Endothelial cell of umbilical vein (primary cell): ENCODE measurements around the gene AUTS2. TPM values are rescaled to one million over a fixed set of nuclear protein-coding genes. Genes with fewer than 3 reads are reported as not detected.

Experiments used
- BruUV-seq: library from RNA; stranded (reverse); fragments of 400-500 nt; replicated peaks from 2 replicates; lab custom pipeline; 2021; lab: Mats Ljungman, UMichigan
- CTCF ChIA-PET: fragments of 300-600, 350-600 bp; sonication (Branson Sonifier 250); formaldehyde crosslinking; loops from one replicate; lab custom pipeline; 2021; ENCODE audit warnings: antibody characterized with exemption, inconsistent platforms; lab: Charles Lee
- POLR2A ChIA-PET: fragments of 300-600, 350-600 bp; sonication (Branson Sonifier 250); formaldehyde crosslinking; loops from one replicate; lab custom pipeline; 2021; ENCODE audit warnings: antibody characterized with exemption, inconsistent platforms; lab: Charles Lee
- DNase-seq: peaks from one replicate; pipeline ENCODE4 v3.0.0-alpha.2; 2011; ENCODE audit warnings: low read depth, low spot score
- FAIRE-seq: peaks from 2 replicates; lab custom pipeline; 2011; peaks lifted over from hg19 to GRCh38; lab: Jason Lieb, UNC
- H2AFZ ChIP-seq: 2 replicates; pipeline ENCODE4 v1.6.0; 2012; ENCODE audit warnings: low read depth, low read length, control low read depth, inconsistent platforms
- H3K27ac ChIP-seq: 2 replicates; pipeline ENCODE4 v1.5.1; 2011; ENCODE audit warnings: low read depth, mild to moderate bottlenecking, control low read depth, low read length, moderate library complexity; ENCODE audit not compliant: insufficient read depth
- H3K27me3 ChIP-seq, 2 experiments: 2 replicates each; pipeline versions ENCODE4 v1.6.0 to v1.6.1; 2011; ENCODE audit warnings: low read length in 2 of 2, mixed read lengths in 1 of 2; ENCODE audit not compliant: control insufficient read depth in 2 of 2, insufficient read depth in 2 of 2
- H3K36me3 ChIP-seq, 2 experiments: 2 replicates in 1 of 2; 3 replicates in 1 of 2; pipeline ENCODE4 v1.5.1; 2011; ENCODE audit warnings: low read length in 2 of 2, mild to moderate bottlenecking in 1 of 2, moderate library complexity in 1 of 2; ENCODE audit not compliant: control insufficient read depth in 2 of 2, insufficient read depth in 2 of 2; ENCODE audit errors: extremely low read depth in 1 of 2
- H3K4me1 ChIP-seq: 3 replicates; pipeline ENCODE4 v1.5.1; 2011; ENCODE audit warnings: mild to moderate bottlenecking, low read length; ENCODE audit not compliant: control insufficient read depth, insufficient read depth; ENCODE audit errors: extremely low read depth
- H3K4me2 ChIP-seq: 2 replicates; pipeline ENCODE4 v1.6.1; 2011; ENCODE audit warnings: low read length, control low read depth, mixed read lengths; ENCODE audit not compliant: insufficient read depth
- H3K4me3 ChIP-seq, 3 experiments: fragments of 200-600 bp in 1 of 3; sonication (generic), shearing (Covaris generic) in 1 of 3; replicated peaks in 1 of 3; 2 replicates each; pipeline ENCODE4 v1.5.1; 2011 to 2016; ENCODE audit warnings: control low read depth in 3 of 3, low read length in 3 of 3, mild to moderate bottlenecking in 2 of 3, inconsistent platforms in 1 of 3, low read depth in 1 of 3, moderate library complexity in 1 of 3; ENCODE audit not compliant: insufficient read depth in 1 of 3
- H3K79me2 ChIP-seq: 2 replicates; pipeline ENCODE4 v1.6.0; 2012; ENCODE audit warnings: low read length, inconsistent platforms; ENCODE audit not compliant: control insufficient read depth, insufficient read depth
- H3K9ac ChIP-seq: replicated peaks from 2 replicates; pipeline ENCODE3; 2011; ENCODE audit warnings: low read length, control low read depth; ENCODE audit not compliant: insufficient read depth; ENCODE audit errors: extremely low read depth
- H3K9me1 ChIP-seq: replicated peaks from 3 replicates; pipeline ENCODE4 v1.6.0; 2011; ENCODE audit warnings: mild to moderate bottlenecking, low read length; ENCODE audit not compliant: control insufficient read depth, insufficient read depth; ENCODE audit errors: extremely low read depth
- H3K9me3 ChIP-seq: replicated peaks from 2 replicates; pipeline ENCODE4 v1.5.1; 2012; ENCODE audit warnings: low read length, inconsistent platforms; ENCODE audit not compliant: control insufficient read depth, insufficient read depth
- H4K20me1 ChIP-seq: replicated peaks from 2 replicates; pipeline ENCODE3; 2011; ENCODE audit warnings: mild to moderate bottlenecking, low read length; ENCODE audit not compliant: control insufficient read depth, insufficient read depth; ENCODE audit errors: extremely low read depth
- CTCF ChIP-seq, 2 donors: IDR thresholded peaks; 1 replicate in 1 of 2; 2 replicates in 1 of 2; pipeline ENCODE4 v1.5.1; 2011; ENCODE audit warnings: low read length in 2 of 2, mild to moderate bottlenecking in 2 of 2, moderate library complexity in 2 of 2, control low read depth in 1 of 2, inconsistent platforms in 1 of 2, low read depth in 1 of 2; ENCODE audit not compliant: insufficient read depth in 1 of 2; ENCODE audit errors: extremely low read depth in 1 of 2
- EZH2 ChIP-seq: IDR thresholded peaks from 2 replicates; pipeline ENCODE4 v1.6.1; 2012; ENCODE audit warnings: borderline replicate concordance, low read depth, mild to moderate bottlenecking, moderate library complexity, low read length, inconsistent platforms; ENCODE audit not compliant: severe bottlenecking
- FOS ChIP-seq: IDR thresholded peaks from 2 replicates; pipeline ENCODE4 v1.6.1; 2011; ENCODE audit warnings: mild to moderate bottlenecking, low read length, moderate library complexity, borderline replicate concordance; ENCODE audit not compliant: insufficient read depth
- GATA2 ChIP-seq: IDR thresholded peaks from 2 replicates; pipeline ENCODE4 v1.7.0; 2011; ENCODE audit warnings: low read depth, mild to moderate bottlenecking, moderate library complexity, mixed read lengths, low read length; ENCODE audit not compliant: insufficient read length, insufficient read depth
- JUN ChIP-seq: IDR thresholded peaks from 2 replicates; pipeline ENCODE4 v1.6.1; 2011; ENCODE audit warnings: borderline replicate concordance, low read depth; ENCODE audit not compliant: insufficient read length, insufficient read depth
- MYC ChIP-seq: IDR thresholded peaks from one replicate; pipeline ENCODE4 v1.6.1; 2011; ENCODE audit warnings: mild to moderate bottlenecking, low read depth, low read length
- POLR2A ChIP-seq: IDR thresholded peaks from 2 replicates; pipeline ENCODE4 v1.6.1; 2012; ENCODE audit warnings: low read depth, mild to moderate bottlenecking, control low read depth, low read length
- POLR2AphosphoS5 ChIP-seq: IDR thresholded peaks from 2 replicates; pipeline ENCODE4 v1.6.1; 2012; ENCODE audit warnings: low read depth, mild to moderate bottlenecking, control low read depth, low read length, moderate library complexity; ENCODE audit not compliant: insufficient read depth
- dilution Hi-C: fragments of 300-500 bp; cut with MboI; formaldehyde crosslinking; loops from one replicate; pipeline ENCODE4 v1.15.0; 2019; ENCODE audit warnings: low sequenced_read_pairs; ENCODE audit not compliant: extremely low pct_ligation_motif_present
- intact Hi-C: fragments of 100-400 bp; cut with micrococcal nuclease; formaldehyde crosslinking; loops from one replicate; pipeline ENCODE4 v1.10.0; 2022
- polyA plus RNA-seq, 4 experiments: library from polyadenylated mRNA; depleted of rRNA in 3 of 4; stranded (reverse) in 3 of 4; unstranded in 1 of 4; fragments of >200 nt; gene quantifications; 2 replicates each; pipeline versions ENCODE4 v1.2.1 to v1.2.3, GENCODE V29; 2011 to 2012; ENCODE audit warnings: missing spikeins in 1 of 4
- total RNA-seq: library from RNA; stranded (reverse); gene quantifications from 2 replicates; pipeline ENCODE4 v1.2.3, GENCODE V29; 2021
- TF ChIP-seq, protein P1 (sequence below): IDR thresholded peaks from 2 replicates; pipeline ENCODE4 v1.6.1; 2011; ENCODE audit not compliant: insufficient read depth, insufficient read length

AUTS2 gene
- total and polyA plus RNA-seq, 2 donors (not counting 3 experiments of a cell fraction or from before 2014, with no cell fraction given): 0.59 to 8.0 TPM

DNA sequence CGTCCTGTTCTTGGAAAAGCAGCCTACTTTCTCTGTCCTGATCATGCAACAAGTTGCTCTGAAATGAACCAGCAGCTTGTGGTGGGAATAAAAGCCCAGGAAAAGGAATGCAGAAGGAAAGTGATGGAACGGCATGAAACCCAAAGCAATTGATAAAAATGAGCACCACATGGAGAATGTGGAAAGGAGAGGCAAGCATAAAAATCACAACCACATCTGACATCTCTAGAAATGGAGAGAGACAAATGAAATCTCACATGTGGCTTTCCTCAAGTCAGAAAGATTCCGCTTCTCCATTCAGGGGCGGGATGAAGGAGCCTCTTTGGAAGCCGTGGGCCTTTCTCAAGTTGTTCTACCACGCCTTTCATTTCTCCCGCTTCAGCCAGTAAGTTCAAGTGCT lies 902.0 kb downstream of the AUTS2 start:
- Histone ChIP-seq H3K27me3 (no peaks in the 10 kb centered on the region), H2AFZ (no peak overlapping the region), H3K36me3 (no peaks in the 10 kb centered on the region), H3K79me2 (no peaks in the 10 kb centered on the region), H3K9ac (no peak overlapping the region), H4K20me1 (no peaks in the 10 kb centered on the region), H3K27ac (no peak overlapping the region), H3K9me3 (peaks cover 10% of the 10 kb centered on the region), H3K4me3 (no peak overlapping the region), H3K4me1 (no peaks in the 10 kb centered on the region), H3K4me2 (no peak overlapping the region), H3K9me1 (no peaks in the 10 kb centered on the region)
- dilution Hi-C loops (no loop called here), intact Hi-C loops (no loop called here)
- TF ChIP-seq POLR2A (no peak), POLR2AphosphoS5 (no peak), EZH2 (no peak), CTCF (IDR thresholded peaks at IDR 0.05; ENCODE audit: extremely low read depth in 1 of 2, insufficient read depth in 1 of 2, low read depth in 1 of 2, low read length in 2 of 2) (no peak), GATA2 (no peak), JUN (no peak), MYC (no peak), FOS (no peak)
- TF ChIP-seq, protein P1, sequence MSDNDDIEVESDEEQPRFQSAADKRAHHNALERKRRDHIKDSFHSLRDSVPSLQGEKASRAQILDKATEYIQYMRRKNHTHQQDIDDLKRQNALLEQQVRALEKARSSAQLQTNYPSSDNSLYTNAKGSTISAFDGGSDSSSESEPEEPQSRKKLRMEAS: no peak
- no peak for DNase-seq
- no TSS peak for BruUV-seq
- CTCF ChIA-PET: no interaction called here
- no peak for FAIRE-seq
- POLR2A ChIA-PET: no interaction called here
